A673 (cell line): Measurements from ENCODE around the gene GPER1.

ENCODE experiments used
- CTCF ChIP-seq: fragments of 300-800, 200-600 bp; sonication (generic); conservative IDR thresholded peaks from 2 replicates; pipeline ENCODE4 v1.5.1; 2017; ENCODE audit warnings: low read depth, mild to moderate bottlenecking, antibody characterized with exemption, low read length, moderate library complexity, mixed read lengths
- EZH2 ChIP-seq: fragments of 200-600 bp; sonication (generic); IDR thresholded peaks from 2 replicates; pipeline ENCODE4 v1.6.1; 2017; ENCODE audit warnings: borderline replicate concordance, low read depth, mild to moderate bottlenecking, mixed read lengths, antibody characterized with exemption, low read length; ENCODE audit not compliant: poor library complexity, severe bottlenecking

GRCh38 chr7:1090686-1091643, 3.1 kb downstream of the GPER1 start:
- TF ChIP-seq CTCF (no peak), EZH2 (no peak)
